ENCODE data around the gene LIFR. TPM values are rescaled to one million over a fixed set of nuclear protein-coding genes. Genes with fewer than 3 reads are reported as not detected.

Gene LIFR
- polyA plus RNA-seq, 1 donor from 2014 or later: 5.8 TPM

- no peaks in the 10 kb centered on the region for H3K79me2 ChIP-seq (replicated peaks; ENCODE audit: insufficient read depth, low read length)
- H3K4me3 ChIP-seq (ENCODE audit: low read length): no peak overlapping the region
- H4K20me1 ChIP-seq (ENCODE audit: insufficient read depth): no peaks in the 10 kb centered on the region
- no peaks in the 10 kb centered on the region for H3K9me2 ChIP-seq (ENCODE audit: insufficient read depth, low read length)
- TF ChIP-seq REST (IDR thresholded peaks at IDR 0.05; ENCODE audit: borderline replicate concordance): no peak
- no peak for TF ChIP-seq SMC3 (conservative IDR thresholded peaks at IDR 0.05; ENCODE audit: poor library complexity)
- no peak for TF ChIP-seq MXI1 (conservative IDR thresholded peaks at IDR 0.05; ENCODE audit: poor library complexity, severe bottlenecking)
- no peak for TF ChIP-seq RAD21 (conservative IDR thresholded peaks at IDR 0.05)
- no peak for TF ChIP-seq POLR2AphosphoS5 (IDR thresholded peaks at IDR 0.05)
- TF ChIP-seq EP300 (conservative IDR thresholded peaks at IDR 0.05; ENCODE audit: poor library complexity, severe bottlenecking): no peak
- TF ChIP-seq, protein P1, sequence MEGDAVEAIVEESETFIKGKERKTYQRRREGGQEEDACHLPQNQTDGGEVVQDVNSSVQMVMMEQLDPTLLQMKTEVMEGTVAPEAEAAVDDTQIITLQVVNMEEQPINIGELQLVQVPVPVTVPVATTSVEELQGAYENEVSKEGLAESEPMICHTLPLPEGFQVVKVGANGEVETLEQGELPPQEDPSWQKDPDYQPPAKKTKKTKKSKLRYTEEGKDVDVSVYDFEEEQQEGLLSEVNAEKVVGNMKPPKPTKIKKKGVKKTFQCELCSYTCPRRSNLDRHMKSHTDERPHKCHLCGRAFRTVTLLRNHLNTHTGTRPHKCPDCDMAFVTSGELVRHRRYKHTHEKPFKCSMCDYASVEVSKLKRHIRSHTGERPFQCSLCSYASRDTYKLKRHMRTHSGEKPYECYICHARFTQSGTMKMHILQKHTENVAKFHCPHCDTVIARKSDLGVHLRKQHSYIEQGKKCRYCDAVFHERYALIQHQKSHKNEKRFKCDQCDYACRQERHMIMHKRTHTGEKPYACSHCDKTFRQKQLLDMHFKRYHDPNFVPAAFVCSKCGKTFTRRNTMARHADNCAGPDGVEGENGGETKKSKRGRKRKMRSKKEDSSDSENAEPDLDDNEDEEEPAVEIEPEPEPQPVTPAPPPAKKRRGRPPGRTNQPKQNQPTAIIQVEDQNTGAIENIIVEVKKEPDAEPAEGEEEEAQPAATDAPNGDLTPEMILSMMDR (IDR thresholded peaks at IDR 0.05; ENCODE audit: poor library complexity, severe bottlenecking): no peak
- TF ChIP-seq EZH2 (IDR thresholded peaks at IDR 0.05; ENCODE audit: borderline replicate concordance, insufficient read depth, low read length, poor library complexity, severe bottlenecking): no peak
- no peak for TF ChIP-seq TAF1 (IDR thresholded peaks at IDR 0.05; ENCODE audit: low read depth)
- H3K9ac ChIP-seq (ENCODE audit: low read length): no peak overlapping the region
- H3K36me3 ChIP-seq (ENCODE audit: insufficient read depth, low read length): no peaks in the 10 kb centered on the region
- H3F3A ChIP-seq (ENCODE audit: insufficient read depth, low read length, poor library complexity, severe bottlenecking): no peaks in the 10 kb centered on the region
- no peak overlapping the region for H3K4me2 ChIP-seq (ENCODE audit: low read length)
- H3K27ac ChIP-seq (ENCODE audit: low read length): no peak overlapping the region
- no peak overlapping the region for H2AFZ ChIP-seq (ENCODE audit: low read depth, low read length)
- no peaks in the 10 kb centered on the region for H3K27me3 ChIP-seq (ENCODE audit: insufficient read depth, low read depth, low read length)
- no peaks in the 10 kb centered on the region for H3K9me3 ChIP-seq (ENCODE audit: low read length)
Observed at GRCh38 chr5:38453921-38454320, 102.5 kb downstream of the LIFR start.

- Histone ChIP-seq H3K4me2 (ENCODE audit: low read length) (no peak overlapping the region), H3K36me3 (ENCODE audit: insufficient read depth, low read length) (no peaks in the 10 kb centered on the region), H3K4me3 (ENCODE audit: low read length) (no peak overlapping the region), H3K9ac (ENCODE audit: low read length) (no peak overlapping the region), H3K27me3 (ENCODE audit: insufficient read depth, low read depth, low read length) (no peaks in the 10 kb centered on the region), H3K27ac (ENCODE audit: low read length) (no peak overlapping the region), H3F3A (ENCODE audit: insufficient read depth, low read length, poor library complexity, severe bottlenecking) (no peaks in the 10 kb centered on the region), H3K79me2 (replicated peaks; ENCODE audit: insufficient read depth, low read length) (no peaks in the 10 kb centered on the region), H2AFZ (ENCODE audit: low read depth, low read length) (no peak overlapping the region), H3K9me2 (ENCODE audit: insufficient read depth, low read length) (no peaks in the 10 kb centered on the region), H4K20me1 (ENCODE audit: insufficient read depth) (no peaks in the 10 kb centered on the region), H3K9me3 (ENCODE audit: low read length) (no peaks in the 10 kb centered on the region)
- no peak for TF ChIP-seq POLR2AphosphoS5 (IDR thresholded peaks at IDR 0.05)
- no peak for TF ChIP-seq EP300 (conservative IDR thresholded peaks at IDR 0.05; ENCODE audit: poor library complexity, severe bottlenecking)
- TF ChIP-seq, protein P1 (IDR thresholded peaks at IDR 0.05; ENCODE audit: poor library complexity, severe bottlenecking): no peak
- no peak for TF ChIP-seq REST (IDR thresholded peaks at IDR 0.05; ENCODE audit: borderline replicate concordance)
- TF ChIP-seq RAD21 (conservative IDR thresholded peaks at IDR 0.05): no peak
- TF ChIP-seq SMC3 (conservative IDR thresholded peaks at IDR 0.05; ENCODE audit: poor library complexity): no peak
- no peak for TF ChIP-seq MXI1 (conservative IDR thresholded peaks at IDR 0.05; ENCODE audit: poor library complexity, severe bottlenecking)
- TF ChIP-seq EZH2 (IDR thresholded peaks at IDR 0.05; ENCODE audit: borderline replicate concordance, insufficient read depth, low read length, poor library complexity, severe bottlenecking): no peak
- TF ChIP-seq TAF1 (IDR thresholded peaks at IDR 0.05; ENCODE audit: low read depth): no peak
Observed at GRCh38 chr5:38453506-38453905, 102.9 kb downstream of the LIFR start.

Measured in neural cell (in vitro differentiated cells).